ENCODE data around the gene PIP4K2A. TPM values are rescaled to one million over a fixed set of nuclear protein-coding genes. Genes with fewer than 3 reads are reported as not detected.

PIP4K2A gene
- total and polyA plus RNA-seq, 2 donors (not counting 3 experiments of a cell fraction or from before 2014, with no cell fraction given), result 11.8 to 32.6 TPM

DNA sequence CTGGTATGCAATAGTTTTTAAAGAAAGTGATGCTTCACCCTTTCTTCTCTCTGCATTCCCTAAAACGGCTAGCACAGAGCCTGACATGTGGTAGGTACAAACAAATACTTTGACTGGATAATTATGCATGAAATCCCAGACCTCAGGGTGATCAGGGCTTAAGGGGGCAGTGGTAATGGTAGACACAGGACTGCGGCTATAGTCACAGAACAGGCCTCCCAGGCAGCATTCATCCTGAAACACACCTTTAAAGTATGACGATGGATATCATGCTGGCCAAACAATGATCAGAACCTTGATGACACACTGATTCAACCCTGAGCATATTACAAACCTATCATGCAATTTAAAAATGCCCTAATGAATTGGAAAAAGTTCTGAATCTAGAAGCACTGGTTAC is 110.8 kb downstream of the PIP4K2A start:
- no peak overlapping the region for H3K4me3 ChIP-seq (replicated peaks in 1 of 3; ENCODE audit: insufficient read depth in 1 of 3, low read depth in 1 of 3, low read length in 3 of 3)
- no peak for FAIRE-seq
- H3K9me1 ChIP-seq (replicated peaks; ENCODE audit: control insufficient read depth, extremely low read depth, insufficient read depth, low read length), result no peaks in the 10 kb centered on the region
- no peak for DNase-seq (ENCODE audit: low read depth, low spot score)
- no peak overlapping the region for H3K4me2 ChIP-seq (ENCODE audit: insufficient read depth, low read length)
- H3K27ac ChIP-seq (ENCODE audit: insufficient read depth, low read depth, low read length), result no peak overlapping the region
- no peaks in the 10 kb centered on the region for H4K20me1 ChIP-seq (replicated peaks; ENCODE audit: control insufficient read depth, extremely low read depth, insufficient read depth, low read length)
- CTCF ChIA-PET, result no interaction called here
- no peak overlapping the region for H2AFZ ChIP-seq (ENCODE audit: low read depth, low read length)
- dilution Hi-C loops (cut with MboI; ENCODE audit: extremely low pct_ligation_motif_present, low sequenced_read_pairs), result no loop called here
- TF ChIP-seq EZH2 (IDR thresholded peaks at IDR 0.05; ENCODE audit: borderline replicate concordance, low read depth, low read length, severe bottlenecking), result no peak
- no peak for TF ChIP-seq POLR2A (IDR thresholded peaks at IDR 0.05; ENCODE audit: low read depth, low read length)
- intact Hi-C loops (cut with micrococcal nuclease), result no loop called here
- POLR2A ChIA-PET, result no interaction called here
- H3K9me3 ChIP-seq (replicated peaks; ENCODE audit: control insufficient read depth, insufficient read depth, low read length), result no peaks in the 10 kb centered on the region
- peaks cover 13% of the 10 kb centered on the region for H3K4me1 ChIP-seq (ENCODE audit: control insufficient read depth, extremely low read depth, insufficient read depth, low read length)
- H3K36me3 ChIP-seq (ENCODE audit: control insufficient read depth in 2 of 2, extremely low read depth in 1 of 2, insufficient read depth in 2 of 2, low read length in 2 of 2), result peaks cover 0 to 10% of the 10 kb centered on the region in 2 experiments
- no TSS peak for BruUV-seq (replicated peaks)
- H3K79me2 ChIP-seq (ENCODE audit: control insufficient read depth, insufficient read depth, low read length), result no peaks in the 10 kb centered on the region
- H3K27me3 ChIP-seq (ENCODE audit: control insufficient read depth in 2 of 2, insufficient read depth in 2 of 2, low read length in 2 of 2), result no peaks in the 10 kb centered on the region
- H3K9ac ChIP-seq (replicated peaks; ENCODE audit: extremely low read depth, insufficient read depth, low read length), result no peak overlapping the region

DNA sequence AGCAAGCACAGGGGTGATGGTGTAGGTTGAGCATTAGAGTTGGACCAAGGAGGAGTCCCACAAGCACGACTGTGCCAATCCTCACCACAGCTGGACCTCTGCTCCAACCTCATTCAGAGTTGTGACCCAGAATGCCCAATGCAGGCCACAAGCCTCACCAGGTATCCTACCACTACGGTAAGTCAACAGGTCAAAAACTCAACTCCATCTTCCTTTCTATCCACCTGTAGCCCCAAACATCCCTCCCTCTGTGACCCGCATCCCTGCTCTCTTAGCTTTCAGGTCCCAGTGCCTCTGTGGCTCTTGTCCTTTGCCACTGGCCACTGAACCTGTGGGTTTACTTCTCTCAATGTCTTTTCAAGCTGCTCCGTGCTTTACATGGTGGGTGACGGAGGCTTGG is 112.8 kb downstream of the PIP4K2A start:
- POLR2A ChIA-PET, result no interaction called here

More for the DNA sequence above, 112.8 kb downstream of the PIP4K2A start:
- no TSS peak for BruUV-seq (replicated peaks)
- TF ChIP-seq JUN (IDR thresholded peaks at IDR 0.05; ENCODE audit: borderline replicate concordance, insufficient read depth, insufficient read length, low read depth), result no peak
- TF ChIP-seq FOS (IDR thresholded peaks at IDR 0.05; ENCODE audit: borderline replicate concordance, insufficient read depth, low read length), result no peak
- TF ChIP-seq, protein P1, sequence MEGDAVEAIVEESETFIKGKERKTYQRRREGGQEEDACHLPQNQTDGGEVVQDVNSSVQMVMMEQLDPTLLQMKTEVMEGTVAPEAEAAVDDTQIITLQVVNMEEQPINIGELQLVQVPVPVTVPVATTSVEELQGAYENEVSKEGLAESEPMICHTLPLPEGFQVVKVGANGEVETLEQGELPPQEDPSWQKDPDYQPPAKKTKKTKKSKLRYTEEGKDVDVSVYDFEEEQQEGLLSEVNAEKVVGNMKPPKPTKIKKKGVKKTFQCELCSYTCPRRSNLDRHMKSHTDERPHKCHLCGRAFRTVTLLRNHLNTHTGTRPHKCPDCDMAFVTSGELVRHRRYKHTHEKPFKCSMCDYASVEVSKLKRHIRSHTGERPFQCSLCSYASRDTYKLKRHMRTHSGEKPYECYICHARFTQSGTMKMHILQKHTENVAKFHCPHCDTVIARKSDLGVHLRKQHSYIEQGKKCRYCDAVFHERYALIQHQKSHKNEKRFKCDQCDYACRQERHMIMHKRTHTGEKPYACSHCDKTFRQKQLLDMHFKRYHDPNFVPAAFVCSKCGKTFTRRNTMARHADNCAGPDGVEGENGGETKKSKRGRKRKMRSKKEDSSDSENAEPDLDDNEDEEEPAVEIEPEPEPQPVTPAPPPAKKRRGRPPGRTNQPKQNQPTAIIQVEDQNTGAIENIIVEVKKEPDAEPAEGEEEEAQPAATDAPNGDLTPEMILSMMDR (IDR thresholded peaks at IDR 0.05; ENCODE audit: extremely low read depth in 1 of 2, insufficient read depth in 1 of 2, low read depth in 1 of 2, low read length in 2 of 2), result no peak
- TF ChIP-seq POLR2AphosphoS5 (IDR thresholded peaks at IDR 0.05; ENCODE audit: insufficient read depth, low read depth, low read length), result no peak
- TF ChIP-seq GATA2 (IDR thresholded peaks at IDR 0.05; ENCODE audit: insufficient read depth, insufficient read length, low read depth, low read length), result no peak
- TF ChIP-seq, protein P2, sequence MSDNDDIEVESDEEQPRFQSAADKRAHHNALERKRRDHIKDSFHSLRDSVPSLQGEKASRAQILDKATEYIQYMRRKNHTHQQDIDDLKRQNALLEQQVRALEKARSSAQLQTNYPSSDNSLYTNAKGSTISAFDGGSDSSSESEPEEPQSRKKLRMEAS (IDR thresholded peaks at IDR 0.05; ENCODE audit: insufficient read depth, insufficient read length), result no peak
- no peak for TF ChIP-seq MYC (IDR thresholded peaks at IDR 0.05; ENCODE audit: low read depth, low read length)
- no peak for TF ChIP-seq EZH2 (IDR thresholded peaks at IDR 0.05; ENCODE audit: borderline replicate concordance, low read depth, low read length, severe bottlenecking)
- TF ChIP-seq POLR2A (IDR thresholded peaks at IDR 0.05; ENCODE audit: low read depth, low read length), result no peak
- no peak for FAIRE-seq
- Histone ChIP-seq H3K9me1 (replicated peaks; ENCODE audit: control insufficient read depth, extremely low read depth, insufficient read depth, low read length) (no peaks in the 10 kb centered on the region), H3K4me2 (ENCODE audit: insufficient read depth, low read length) (no peak overlapping the region), H3K27me3 (ENCODE audit: control insufficient read depth in 2 of 2, insufficient read depth in 2 of 2, low read length in 2 of 2) (no peaks in the 10 kb centered on the region), H3K36me3 (ENCODE audit: control insufficient read depth in 2 of 2, extremely low read depth in 1 of 2, insufficient read depth in 2 of 2, low read length in 2 of 2) (peaks cover 0 to 4% of the 10 kb centered on the region in 2 experiments), H3K9me3 (replicated peaks; ENCODE audit: control insufficient read depth, insufficient read depth, low read length) (no peaks in the 10 kb centered on the region), H3K4me3 (replicated peaks in 1 of 3; ENCODE audit: insufficient read depth in 1 of 3, low read depth in 1 of 3, low read length in 3 of 3) (no peak overlapping the region), H3K79me2 (ENCODE audit: control insufficient read depth, insufficient read depth, low read length) (no peaks in the 10 kb centered on the region), H3K4me1 (ENCODE audit: control insufficient read depth, extremely low read depth, insufficient read depth, low read length) (peaks cover 15% of the 10 kb centered on the region), H4K20me1 (replicated peaks; ENCODE audit: control insufficient read depth, extremely low read depth, insufficient read depth, low read length) (no peaks in the 10 kb centered on the region), H3K27ac (ENCODE audit: insufficient read depth, low read depth, low read length) (no peak overlapping the region), H3K9ac (replicated peaks; ENCODE audit: extremely low read depth, insufficient read depth, low read length) (no peak overlapping the region), H2AFZ (ENCODE audit: low read depth, low read length) (no peak overlapping the region)
- CTCF ChIA-PET, result no interaction called here
- intact Hi-C loops (cut with micrococcal nuclease), result no loop called here
- dilution Hi-C loops (cut with MboI; ENCODE audit: extremely low pct_ligation_motif_present, low sequenced_read_pairs), result no loop called here
- no peak for DNase-seq (ENCODE audit: low read depth, low spot score)
